ENCODE data around the gene PAQR8.

GRCh38 chr6:52365866-52366540 is 4.1 kb downstream of the PAQR8 start:
- TF ChIP-seq CTCF (IDR thresholded peaks at IDR 0.05) (no peak), POLR2A (IDR thresholded peaks at IDR 0.05) (no peak)
